ENCODE results near the gene KLHL42. TPM values are rescaled to one million over a fixed set of nuclear protein-coding genes. Genes with fewer than 3 reads are reported as not detected.
"Not testable (repeated sequence)": the region's sequence is repeated elsewhere in the genome, so short reads cannot be mapped to it uniquely, and the experiment has no call there.

KLHL42 gene
- total RNA-seq: 10 to 100 TPM; 18.1 to 23.8 TPM
- long read RNA-seq, full-length matches to known transcripts: 23 of 39 reads
- long read RNA-seq, partial matches to known transcripts: 5 of 39 reads
- long read RNA-seq, other reads (novel, unspliced or antisense): 11 of 39 reads

- DNase-seq (peak; percentile 69 to 79), ATAC-seq (peak; percentile 91)
- intact Hi-C loops (cut with DNase I, micrococcal nuclease): no loop called here
Measured at GRCh38 chr12:27779920-27780611, at the start of gene KLHL42, which contains the start of gene MANSC4. KLHL42 (plus strand) TSS chr12:27780233; CDS start chr12:27780331, 98 bp downstream. MANSC4 (minus strand) TSS chr12:27780236; CDS start chr12:27771276, 8,960 bp downstream.

- ATAC-seq: peak; percentile 86
- intact Hi-C loops (cut with DNase I, micrococcal nuclease): loop anchor here in 1 of 2 donors (5.0 kb wide), 2 partner anchors 90 to 210 kb away; no protein-coding TSS in a partner anchor
- DNase-seq: peak in 1 of 2 donors; percentile 38
Measured at GRCh38 chr12:27732281-27732680, 47.8 kb upstream of the KLHL42 start.

- DNase-seq (peak in 1 of 2 donors; percentile 21), ATAC-seq (peak; percentile 82)
- intact Hi-C loops (cut with DNase I, micrococcal nuclease): loop anchor here in 1 of 2 donors (5.0 kb wide), 2 partner anchors 89 to 209 kb away; no protein-coding TSS in a partner anchor
Measured at GRCh38 chr12:27733052-27733656, 46.9 kb upstream of the KLHL42 start.

DNA sequence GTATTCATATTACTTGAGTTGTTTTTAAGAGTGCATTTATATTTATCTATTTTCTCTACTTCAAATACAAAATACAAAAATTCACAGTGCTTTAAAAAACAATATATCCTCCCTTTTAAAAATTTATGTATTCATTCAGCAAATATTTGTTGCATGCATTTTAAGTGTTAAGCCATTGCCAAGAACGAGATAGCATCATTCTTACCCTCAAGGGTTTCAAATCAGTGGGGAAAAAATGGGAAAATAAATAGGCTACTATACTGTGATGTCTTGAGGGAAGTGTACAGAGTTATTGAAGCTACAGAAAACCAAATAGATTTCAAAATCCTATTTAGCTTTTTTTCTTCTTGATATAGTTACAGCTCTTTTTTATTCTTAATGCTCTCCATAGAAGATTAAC lies 46.2 kb upstream of the KLHL42 start:
- intact Hi-C loops (cut with DNase I, micrococcal nuclease): loop anchor here in 1 of 2 donors (5.0 kb wide), 2 partner anchors 89 to 209 kb away; no protein-coding TSS in a partner anchor
- no peak for DNase-seq
- no peak for ATAC-seq

DNA sequence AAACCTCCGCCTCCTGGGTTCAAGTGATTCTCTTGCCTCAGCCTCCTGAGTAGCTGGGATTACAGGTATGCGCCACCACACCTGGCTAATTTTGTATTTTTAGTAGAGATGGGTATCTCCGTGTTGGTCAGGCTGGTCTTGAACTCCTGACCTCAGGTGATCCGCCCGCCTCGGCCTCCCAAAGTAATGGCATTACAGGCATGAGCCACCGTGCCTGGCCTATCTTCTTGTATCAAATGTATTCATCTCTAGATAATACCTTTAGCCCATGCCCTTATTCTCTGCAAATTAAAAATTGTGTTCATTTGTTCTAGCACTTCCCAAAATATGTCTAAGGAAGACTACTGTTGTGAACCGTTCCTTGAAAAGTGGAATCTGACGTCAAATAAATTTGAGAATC lies 45.7 kb upstream of the KLHL42 start:
- ATAC-seq, DNase-seq: not testable (repeated sequence)
- intact Hi-C loops (cut with DNase I, micrococcal nuclease): loop anchor here in 1 of 2 donors (5.0 kb wide), 2 partner anchors 88 to 208 kb away; no protein-coding TSS in a partner anchor

- DNase-seq (no peak), ATAC-seq (no peak)
- intact Hi-C loops (cut with DNase I, micrococcal nuclease): no loop called here
Measured at GRCh38 chr12:27743601-27744000, 36.4 kb upstream of the KLHL42 start.

DNA sequence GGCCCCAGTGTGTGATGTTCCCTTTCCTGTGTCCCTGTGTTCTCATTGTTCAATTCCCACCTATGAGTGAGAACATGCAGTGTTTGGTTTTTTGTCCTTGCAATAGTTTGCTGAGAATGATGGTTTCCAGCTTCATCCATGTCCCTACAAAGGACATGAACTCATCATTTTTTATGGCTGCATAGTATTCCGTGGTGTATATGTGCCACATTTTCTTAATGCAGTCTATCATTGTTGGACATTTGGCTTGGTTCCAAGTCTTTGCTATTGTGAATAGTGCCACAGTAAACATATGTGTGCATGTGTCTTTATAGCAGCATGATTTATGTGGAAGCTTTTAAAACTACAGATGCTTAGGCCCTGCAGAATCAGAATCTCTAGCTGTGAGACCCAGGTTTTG lies 34.3 kb upstream of the KLHL42 start:
- intact Hi-C loops (cut with DNase I, micrococcal nuclease); DNase-seq; ATAC-seq: not testable (repeated sequence)

DNA sequence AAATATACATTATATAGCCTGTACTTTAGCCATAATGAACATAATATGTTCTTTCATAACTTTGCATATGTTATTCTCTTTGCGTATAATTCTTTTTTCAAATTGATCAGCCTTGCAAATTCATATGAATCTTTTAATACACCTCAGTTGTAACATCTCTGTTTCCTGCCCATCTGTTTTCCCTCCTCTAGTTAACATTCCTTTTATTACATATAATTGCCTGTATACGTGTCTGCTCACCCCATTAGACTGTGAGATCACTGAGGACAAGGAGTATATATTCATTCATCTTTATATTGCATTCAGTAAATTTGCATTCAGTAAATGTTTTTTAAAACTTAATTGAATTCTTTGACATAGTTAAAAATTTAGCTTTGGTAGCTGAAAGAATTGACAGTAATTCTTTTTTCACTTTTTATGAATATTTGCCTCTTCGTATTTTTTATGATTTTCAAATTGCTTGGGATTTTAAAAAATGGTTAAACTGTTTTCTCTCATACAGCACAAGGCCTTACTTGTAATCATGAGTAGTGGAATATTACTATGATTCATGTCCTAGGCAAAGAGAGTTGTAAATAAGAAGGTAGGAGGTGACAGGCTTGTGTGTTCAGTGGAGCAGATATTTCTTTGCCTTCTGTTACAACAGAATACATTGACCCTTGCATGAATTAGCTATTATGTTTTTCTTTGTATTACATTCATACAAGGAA lies 32.8 kb upstream of the KLHL42 start:
- DNase-seq (no peak), ATAC-seq (peak; percentile 67)
- intact Hi-C loops (cut with DNase I, micrococcal nuclease): no loop called here

- ATAC-seq (peak; percentile 83), DNase-seq (peak; percentile 69 to 88)
- intact Hi-C loops (cut with DNase I, micrococcal nuclease): no loop called here
Measured at GRCh38 chr12:27751386-27752047, 28.5 kb upstream of the KLHL42 start.

DNA sequence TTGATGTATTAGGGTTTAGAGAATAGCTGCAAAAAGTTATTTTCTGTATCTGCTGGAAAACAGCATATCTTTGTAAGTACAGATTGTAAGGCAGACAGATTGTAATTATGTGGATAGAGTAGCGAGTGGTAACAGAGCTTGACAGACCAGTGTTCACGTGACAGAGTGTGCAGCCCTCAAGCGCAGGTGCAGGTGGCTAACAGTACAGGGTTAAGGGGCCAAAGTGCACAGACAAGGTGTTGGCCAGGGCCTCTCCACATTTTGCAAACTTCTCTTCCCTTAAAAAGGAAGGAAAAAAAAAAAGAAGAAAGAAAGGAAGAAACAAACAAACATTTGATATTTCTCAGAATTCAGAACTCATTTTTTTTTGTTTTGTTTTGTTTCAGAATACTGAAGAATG lies 25.2 kb upstream of the KLHL42 start:
- intact Hi-C loops (cut with DNase I, micrococcal nuclease): no loop called here
- DNase-seq (peak; percentile 46 to 73), ATAC-seq (peak; percentile 87)

DNA sequence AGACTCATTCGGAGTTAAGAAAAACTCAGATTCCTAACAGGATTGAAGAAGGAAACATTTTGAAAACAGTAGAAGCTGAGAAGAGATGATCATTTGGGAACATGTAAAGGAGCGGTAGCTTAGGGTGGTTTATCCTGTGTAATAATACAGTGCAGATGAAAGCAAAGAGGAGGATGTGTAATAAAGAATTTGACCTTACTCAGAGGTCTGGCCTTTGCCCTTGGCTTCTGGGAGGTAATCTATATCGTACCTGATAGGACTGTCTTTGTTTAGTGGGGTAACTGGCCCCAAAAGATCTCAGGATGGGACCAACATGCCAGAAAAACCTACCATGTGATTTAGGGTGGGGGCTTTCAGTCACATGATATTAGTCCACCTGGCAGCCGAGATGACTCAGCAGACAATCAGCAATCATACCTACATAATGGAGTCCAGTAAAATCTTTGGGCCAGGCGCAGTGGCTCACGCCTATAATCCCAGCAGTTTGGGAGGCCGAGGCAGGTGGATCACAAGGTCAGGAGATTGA lies 23.3 kb upstream of the KLHL42 start:
- DNase-seq: no peak
- intact Hi-C loops (cut with DNase I, micrococcal nuclease): no loop called here
- no peak for ATAC-seq

DNA sequence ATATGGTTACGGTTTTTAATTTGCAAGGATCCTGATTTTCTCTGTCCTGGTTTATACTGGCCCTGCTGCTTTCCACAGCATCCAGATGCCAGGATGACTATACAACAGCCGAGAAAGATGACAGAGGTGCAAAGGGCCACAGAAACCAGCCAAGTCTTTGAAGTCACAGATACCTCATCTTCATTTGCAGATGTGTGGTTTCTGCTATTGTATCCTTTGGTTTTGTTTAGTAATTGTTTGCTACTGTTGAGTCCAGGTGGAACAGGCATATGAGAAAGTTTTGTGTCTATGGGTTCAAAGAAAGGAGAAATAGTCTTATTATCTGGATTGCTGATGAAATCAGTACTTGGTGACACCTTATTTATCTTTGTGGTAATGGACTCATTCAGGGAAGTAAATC lies 17.3 kb upstream of the KLHL42 start:
- ATAC-seq (no peak), DNase-seq (no peak)
- intact Hi-C loops (cut with DNase I, micrococcal nuclease): no loop called here

DNA sequence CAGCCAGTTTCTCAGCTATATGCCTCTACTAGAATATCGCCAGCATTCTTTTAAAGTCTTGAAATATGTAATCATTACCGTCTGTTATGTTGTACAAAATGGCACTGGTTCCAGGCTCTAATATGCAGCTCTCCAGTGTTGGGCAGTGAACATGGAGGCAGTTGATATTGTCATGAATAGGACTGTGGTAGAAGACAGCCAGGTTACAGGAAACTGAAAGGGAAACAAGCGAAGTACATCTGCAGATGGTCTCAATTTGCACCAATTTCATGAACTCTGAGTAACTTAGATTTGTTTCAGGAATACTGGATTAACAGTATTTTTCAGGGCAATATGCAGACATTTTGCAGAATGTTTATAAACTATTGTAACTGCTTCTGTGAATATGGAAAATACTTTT lies 13.4 kb upstream of the KLHL42 start:
- intact Hi-C loops (cut with DNase I, micrococcal nuclease): no loop called here
- no peak for ATAC-seq
- no peak for DNase-seq

DNA sequence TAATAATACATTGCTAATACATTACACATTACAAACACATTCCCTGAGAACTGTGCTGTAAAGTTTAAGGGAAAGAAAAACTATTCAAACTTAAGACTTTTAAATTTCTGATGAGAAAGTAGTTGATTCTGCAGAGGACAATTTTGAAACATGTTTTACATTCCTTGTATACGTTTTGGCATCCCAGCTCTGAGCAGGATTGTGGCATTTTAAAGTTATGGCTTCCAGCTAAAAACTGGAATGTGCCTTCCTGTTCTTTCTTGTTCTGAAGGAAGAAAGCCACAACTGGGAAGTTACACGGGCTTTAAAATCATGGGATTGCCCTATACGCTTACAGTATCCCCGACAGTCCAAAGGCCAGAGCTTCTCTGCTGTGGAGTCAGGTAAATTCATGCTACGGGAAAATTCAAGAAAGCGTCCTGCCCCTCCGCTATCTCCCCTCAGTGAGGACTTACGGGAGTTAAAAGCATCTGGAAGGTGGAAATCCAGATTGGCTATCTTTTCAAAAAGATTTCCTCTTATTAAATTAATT lies 10.8 kb upstream of the KLHL42 start:
- DNase-seq: no peak

DNA sequence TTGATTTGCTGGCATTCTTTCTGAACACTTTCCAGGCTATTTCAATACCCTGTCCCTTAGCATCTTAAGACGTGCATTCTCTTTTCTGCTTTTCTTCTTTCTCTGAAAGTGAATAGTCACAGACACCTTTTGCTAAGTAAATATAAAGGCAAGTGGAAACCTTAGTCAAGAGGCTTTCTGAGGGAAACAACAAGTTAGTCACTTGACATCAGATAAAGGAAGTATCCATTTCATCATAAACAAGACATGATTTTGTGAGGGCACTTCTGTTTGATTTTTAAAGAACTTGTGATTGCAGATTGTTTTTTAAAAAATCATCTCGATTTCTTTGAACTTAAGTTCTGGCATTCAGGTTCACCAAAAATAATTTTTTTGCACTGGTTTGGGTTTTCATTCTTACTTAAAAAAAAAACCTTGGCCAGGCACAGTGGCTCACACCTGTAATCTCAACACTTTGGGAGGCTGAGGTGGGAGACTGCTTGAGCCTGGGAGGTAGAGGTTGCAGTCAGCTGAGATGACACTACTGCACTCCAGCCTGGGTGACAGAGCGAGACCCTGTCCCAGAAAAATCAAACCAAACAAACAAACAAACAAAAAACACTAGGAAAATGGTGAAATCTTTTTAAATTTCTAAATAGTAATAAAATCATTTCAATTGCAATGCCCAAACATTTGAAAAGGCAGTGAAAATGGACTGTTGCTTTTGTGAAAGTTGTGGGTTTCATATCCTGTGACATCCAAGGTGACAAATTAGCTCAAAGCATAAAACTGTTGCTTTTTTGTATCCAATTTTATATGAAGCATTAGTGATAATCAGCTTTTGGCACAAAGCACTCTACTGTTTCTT lies 8.3 kb upstream of the KLHL42 start:
- no peak for ATAC-seq
- intact Hi-C loops (cut with DNase I, micrococcal nuclease): no loop called here
- no peak for DNase-seq

More for the DNA sequence above, 10.8 kb upstream of the KLHL42 start:
- intact Hi-C loops (cut with DNase I, micrococcal nuclease): no loop called here
- ATAC-seq: peak; percentile 67

DNA sequence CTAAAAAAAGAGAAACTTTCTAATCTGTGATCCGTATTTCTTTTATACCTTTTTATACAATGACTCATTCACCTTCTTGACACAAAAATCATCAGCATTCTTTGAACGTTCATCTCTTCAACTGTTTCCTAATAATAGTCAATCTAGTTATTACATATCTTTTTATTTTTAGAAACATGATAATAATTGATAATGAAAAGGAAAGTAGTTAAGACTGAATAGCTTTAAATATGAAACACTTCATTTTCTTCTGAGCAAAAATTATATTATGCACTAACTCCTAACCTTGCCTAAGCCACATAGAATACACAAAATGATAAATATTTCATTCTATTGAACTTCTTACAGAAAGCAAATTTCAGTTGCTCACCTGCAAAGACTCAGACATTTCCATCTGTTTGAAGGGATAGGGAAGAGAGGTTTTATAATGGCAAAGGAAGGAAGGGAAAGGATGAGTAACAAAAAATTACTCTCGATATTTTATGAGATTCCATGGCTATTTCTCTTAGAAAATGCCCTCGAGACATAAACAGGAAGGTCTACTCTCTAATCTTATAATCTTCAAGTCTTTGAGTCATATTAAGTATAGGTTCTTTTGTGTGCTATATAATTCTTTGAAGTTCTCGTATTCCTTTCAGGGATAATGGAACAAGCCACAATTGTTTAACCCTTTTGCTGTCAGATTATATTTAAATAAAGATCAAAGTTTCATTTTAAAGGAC lies 7.5 kb upstream of the KLHL42 start:
- no peak for ATAC-seq
- no peak for DNase-seq
- intact Hi-C loops (cut with DNase I, micrococcal nuclease): no loop called here

- intact Hi-C loops (cut with DNase I, micrococcal nuclease): no loop called here
- DNase-seq (no peak), ATAC-seq (no peak)
Measured at GRCh38 chr12:27777141-27777540, 2.9 kb upstream of the KLHL42 start.
